ENCODE results near the gene HDAC4.

DNA sequence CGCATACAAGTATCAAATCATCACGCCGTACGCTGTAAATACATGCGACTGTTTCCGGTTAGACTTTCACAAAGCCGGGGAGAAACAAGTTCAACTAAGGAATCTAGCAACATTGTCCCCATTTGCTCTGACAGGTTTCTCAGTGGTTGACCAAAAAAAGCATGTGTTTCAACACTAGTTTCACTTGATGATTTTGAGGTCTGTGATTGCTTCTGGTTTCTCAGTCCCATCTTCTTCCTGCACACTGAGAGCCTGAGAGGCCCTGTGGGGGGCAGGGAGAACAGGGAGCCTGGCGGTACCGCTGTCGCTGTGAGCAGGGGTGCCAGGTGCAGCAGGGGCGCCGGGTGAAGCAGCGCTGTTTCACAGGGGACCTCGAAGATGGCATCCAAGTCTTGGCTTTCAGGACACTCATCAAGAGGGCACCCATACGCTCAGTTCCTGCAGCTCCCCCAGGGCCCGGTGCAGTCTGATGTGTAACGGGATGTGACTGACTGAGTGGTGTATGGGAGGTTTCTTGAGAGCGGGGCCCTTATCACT is 282.1 kb downstream of the HDAC4 start:
- TF ChIP-seq POLR2A (IDR thresholded peaks at IDR 0.05; ENCODE audit: low read depth, low read length) (no peak), RAD21 (IDR thresholded peaks at IDR 0.05; ENCODE audit: low read length) (no peak), CHD1 (IDR thresholded peaks at IDR 0.05; ENCODE audit: low read depth, low read length) (no peak), FOS (IDR thresholded peaks at IDR 0.05; ENCODE audit: low read depth, low read length) (no peak), RFX5 (IDR thresholded peaks at IDR 0.05; ENCODE audit: low read depth, low read length) (no peak), SMC3 (IDR thresholded peaks at IDR 0.05; ENCODE audit: low read depth, low read length) (no peak), USF2 (IDR thresholded peaks at IDR 0.05; ENCODE audit: low read depth, low read length) (no peak), CEBPB (IDR thresholded peaks at IDR 0.05; ENCODE audit: low read depth, low read length) (no peak), ELK1 (IDR thresholded peaks at IDR 0.05; ENCODE audit: borderline replicate concordance, low read depth, low read length) (no peak), RCOR1 (IDR thresholded peaks at IDR 0.05; ENCODE audit: insufficient replicate concordance, low read length) (no peak)
- TF ChIP-seq, protein P1, sequence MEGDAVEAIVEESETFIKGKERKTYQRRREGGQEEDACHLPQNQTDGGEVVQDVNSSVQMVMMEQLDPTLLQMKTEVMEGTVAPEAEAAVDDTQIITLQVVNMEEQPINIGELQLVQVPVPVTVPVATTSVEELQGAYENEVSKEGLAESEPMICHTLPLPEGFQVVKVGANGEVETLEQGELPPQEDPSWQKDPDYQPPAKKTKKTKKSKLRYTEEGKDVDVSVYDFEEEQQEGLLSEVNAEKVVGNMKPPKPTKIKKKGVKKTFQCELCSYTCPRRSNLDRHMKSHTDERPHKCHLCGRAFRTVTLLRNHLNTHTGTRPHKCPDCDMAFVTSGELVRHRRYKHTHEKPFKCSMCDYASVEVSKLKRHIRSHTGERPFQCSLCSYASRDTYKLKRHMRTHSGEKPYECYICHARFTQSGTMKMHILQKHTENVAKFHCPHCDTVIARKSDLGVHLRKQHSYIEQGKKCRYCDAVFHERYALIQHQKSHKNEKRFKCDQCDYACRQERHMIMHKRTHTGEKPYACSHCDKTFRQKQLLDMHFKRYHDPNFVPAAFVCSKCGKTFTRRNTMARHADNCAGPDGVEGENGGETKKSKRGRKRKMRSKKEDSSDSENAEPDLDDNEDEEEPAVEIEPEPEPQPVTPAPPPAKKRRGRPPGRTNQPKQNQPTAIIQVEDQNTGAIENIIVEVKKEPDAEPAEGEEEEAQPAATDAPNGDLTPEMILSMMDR (conservative IDR thresholded peaks at IDR 0.05; ENCODE audit: low read depth, low read length), result no peak

Data from IMR-90 (cell line).